ENCODE data around the gene PRPF31.
"Not testable (repeated sequence)": the region's sequence is repeated elsewhere in the genome, so short reads cannot be mapped to it uniquely, and the experiment has no call there.

PRPF31 gene

DNA sequence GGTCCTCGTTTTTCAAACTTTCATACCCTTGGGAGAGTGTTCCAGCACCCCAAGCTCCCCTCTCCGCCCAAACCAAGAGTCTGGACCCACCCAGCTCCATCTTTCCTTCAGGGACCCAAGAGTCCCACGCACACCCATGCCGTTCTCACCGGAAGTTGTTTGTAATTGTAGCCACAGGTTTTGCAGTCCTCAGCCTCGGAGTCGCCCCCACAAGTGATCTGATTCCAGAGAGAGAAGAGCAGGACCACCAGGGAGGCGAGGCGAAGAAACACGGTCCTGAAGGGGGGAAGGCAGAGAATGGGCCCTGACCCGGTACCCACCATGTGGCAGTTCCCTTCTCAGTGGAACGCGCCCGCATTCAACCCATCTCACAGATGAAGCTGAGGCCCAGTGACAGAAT is 47.3 kb downstream of the PRPF31 start:
- no peak for DNase-seq (ENCODE audit: low spot score)

DNA sequence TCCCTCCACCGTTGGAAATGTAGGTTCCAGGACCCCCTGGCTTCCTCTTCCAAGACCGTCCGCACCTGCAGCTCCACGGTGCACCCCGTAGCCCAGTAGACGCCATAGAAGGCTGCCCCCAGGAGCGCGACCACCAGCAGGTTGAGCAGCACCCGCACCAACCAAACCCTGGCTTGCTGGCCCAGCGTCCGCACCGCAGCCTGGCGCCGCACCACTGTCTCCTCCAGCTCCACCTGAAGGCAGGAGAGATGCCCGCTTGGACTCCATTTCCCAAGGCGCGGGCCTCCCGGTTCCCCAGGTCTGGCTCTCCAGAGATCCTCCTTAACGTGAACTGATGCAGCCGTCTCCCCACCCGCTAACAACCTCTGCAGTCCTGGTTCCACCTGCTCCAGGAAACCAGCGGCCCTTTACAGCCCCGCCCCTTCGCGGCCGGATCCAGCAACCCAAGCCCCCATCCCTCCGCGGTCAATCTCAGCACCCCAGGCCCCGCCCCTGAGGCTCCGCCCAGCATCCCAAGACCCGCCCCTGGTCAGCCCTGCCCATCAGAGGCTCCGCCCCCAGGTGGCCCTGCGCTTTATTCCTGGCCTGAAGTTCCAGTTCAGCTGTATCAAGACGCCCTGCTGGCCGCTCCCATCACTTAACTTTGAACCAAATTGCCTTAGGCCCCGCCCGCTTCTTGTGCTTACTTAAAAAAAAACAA is 49.0 kb downstream of the PRPF31 start:
- peak; percentile 56 for DNase-seq (ENCODE audit: low spot score)

DNA sequence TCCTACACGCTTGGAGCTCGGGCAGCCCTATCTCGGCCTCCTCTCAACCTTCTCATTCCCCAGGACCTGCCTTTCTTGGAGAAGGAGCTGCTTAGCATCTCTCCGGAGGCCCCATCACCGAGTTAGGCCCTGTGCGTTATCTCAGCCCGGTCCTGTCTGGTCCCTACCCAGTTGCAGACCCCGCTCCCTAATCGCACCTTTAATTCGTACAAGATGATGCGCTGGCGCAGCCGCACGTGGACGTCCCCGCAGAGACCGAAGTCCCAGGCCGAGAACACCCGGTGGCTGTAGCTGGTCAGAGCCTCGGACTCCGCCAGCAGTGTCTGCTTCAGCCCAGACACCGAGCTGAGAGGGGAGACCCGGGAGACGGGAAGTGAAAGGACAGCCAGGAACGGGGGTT is 49.7 kb downstream of the PRPF31 start:
- DNase-seq (ENCODE audit: low spot score) = no peak

DNA sequence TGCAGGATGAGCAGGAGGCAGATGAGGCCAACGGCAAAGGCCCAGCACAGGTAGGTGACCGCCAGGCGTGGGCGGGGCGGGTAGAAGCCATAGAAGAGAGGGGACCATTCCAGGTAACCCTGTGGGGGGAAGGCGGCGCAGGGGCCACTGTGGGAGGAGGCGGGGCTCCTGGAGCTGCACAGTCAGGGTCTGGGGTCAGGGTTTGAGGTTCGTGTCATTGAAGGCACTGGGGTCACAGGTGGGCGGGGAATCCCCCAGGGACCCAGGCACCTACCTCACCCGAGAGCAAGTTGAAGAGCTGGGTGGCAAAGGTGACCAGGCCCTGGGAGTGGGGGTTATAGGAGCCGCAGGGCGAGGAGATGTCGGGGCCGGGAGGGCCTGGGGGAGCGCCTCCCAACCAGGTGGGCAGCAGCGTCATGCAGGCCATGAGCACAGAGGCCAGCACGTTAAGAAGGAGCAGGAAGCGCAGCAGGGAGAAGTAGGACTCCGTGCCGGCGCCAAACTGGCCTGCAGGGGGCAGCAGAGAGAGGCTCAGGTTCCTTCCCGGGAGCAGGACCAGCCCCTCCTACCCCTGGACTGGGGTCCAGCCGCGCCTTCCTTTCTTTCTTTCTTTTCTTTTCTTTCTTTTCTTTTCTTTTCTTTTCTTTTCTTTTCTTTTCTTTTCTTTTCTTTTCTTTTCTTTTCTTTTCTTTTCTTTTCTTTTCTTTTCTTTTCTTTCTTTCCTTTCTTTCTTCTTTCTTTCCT is 52.8 kb downstream of the PRPF31 start:
- peak; percentile 84 for DNase-seq (ENCODE audit: low spot score)

DNA sequence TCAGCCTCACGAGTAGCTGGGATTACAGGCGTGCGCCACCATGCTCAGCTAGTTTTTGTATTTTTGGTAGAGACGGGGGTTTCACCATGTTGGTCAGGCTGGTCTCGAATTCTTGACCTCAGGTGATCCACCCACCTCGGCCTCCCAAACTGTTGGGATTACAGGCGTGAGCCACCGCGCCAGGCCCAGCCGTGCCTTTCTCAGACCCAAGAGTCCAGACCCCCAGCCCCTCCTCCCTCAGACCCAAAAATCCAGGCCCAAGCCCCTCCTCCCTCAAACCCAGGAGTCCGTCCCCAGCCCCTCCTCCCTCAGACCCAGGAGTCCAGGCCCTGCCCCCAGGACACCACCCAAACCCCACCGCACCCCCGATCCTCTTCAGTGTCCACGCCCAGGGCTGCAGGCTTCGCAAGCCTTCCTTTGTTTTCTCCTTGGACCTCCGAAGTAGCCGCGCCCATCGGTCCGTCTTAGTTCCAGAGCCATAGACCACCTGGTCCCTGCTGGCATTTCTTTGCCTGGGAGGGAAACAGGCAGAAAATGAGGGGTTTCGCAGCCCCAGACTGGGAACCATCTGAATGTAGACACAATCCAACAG is 53.7 kb downstream of the PRPF31 start:
- no peak for DNase-seq (ENCODE audit: low spot score)

DNA sequence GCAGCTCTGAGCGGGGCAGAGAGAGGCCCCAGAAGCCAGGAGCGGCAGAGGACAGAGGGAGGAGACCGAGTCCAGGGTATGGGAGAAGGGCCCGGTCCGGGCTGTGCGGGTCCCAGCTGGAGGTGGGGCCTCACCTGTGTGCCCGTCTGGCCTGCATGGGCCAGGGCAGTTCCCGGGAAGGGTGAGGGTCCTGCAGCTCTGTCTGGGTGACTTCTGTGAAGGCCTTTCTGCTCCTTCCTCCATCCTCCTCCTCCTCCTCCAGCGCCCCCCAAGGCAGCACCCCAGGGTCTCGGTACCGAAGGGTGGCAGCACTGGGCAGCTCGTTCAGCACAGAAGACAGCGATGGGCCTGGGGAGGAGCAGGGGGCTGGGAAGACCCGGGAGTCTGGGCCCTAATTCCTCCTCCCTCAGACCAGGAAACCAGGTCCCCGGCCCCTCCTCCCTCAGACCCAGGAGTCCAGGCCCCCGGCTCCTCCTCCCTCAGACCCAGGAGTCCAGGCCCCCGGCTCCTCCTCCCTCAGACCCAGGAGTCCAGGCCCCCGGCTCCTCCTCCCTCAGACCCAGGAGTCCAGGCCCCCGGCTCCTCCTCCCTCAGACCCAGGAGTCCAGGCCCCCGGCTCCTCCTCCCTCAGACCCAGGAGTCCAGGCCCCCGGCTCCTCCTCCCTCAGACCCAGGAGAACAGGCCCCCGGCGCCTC is 56.3 kb downstream of the PRPF31 start:
- not testable (repeated sequence) for DNase-seq (ENCODE audit: low spot score)

DNA sequence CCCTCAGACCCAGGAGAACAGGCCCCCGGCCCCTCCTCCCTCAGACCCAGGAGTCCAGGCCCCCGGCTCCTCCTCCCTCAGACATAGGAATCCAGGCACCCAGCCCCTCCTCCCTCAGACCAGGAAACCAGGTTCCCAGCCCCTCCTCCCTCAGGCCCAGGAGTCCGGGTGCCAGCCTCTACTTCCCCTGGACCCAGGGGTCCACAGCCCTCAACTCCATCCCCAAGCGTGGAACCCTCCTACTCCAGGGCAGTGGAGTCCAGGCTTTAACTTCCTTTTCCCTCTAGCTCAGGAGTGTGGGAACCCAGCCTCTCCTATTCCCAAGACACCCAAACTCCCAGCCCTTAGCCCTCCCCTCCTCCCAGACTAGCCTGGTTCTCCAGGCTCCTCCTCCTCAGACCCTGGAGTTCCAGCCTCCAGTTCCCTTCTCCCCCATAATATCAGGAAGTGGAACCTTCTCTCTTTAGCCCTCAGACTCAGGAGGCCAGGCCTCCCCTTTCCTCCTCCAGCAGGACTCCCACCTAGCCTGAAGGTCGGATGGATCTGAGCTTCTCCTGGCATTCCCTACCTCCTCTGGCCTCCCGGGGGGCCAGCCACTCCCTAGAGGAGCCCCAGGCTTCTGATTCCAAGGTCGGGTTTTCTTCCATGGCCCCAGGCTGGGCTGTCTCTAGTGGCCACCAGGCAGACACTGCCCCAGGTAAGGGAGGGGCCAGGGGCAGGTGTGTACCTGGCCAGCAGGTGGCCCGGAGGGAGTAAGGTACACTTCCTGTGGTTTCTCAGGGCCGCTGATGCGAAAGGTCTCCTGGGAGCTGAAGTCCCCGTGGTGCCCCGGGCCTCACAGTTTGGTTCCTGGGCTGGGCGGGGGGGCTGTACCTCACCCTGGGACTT is 57.2 kb downstream of the PRPF31 start, which contains the start of gene TMC4:
Gene TMC4 (minus strand): TSS at position 690 of the 888 bp plus-strand sequence. CDS start 43 bp downstream, at position 647.
- DNase-seq (ENCODE audit: low spot score) = peak; percentile 84

DNA sequence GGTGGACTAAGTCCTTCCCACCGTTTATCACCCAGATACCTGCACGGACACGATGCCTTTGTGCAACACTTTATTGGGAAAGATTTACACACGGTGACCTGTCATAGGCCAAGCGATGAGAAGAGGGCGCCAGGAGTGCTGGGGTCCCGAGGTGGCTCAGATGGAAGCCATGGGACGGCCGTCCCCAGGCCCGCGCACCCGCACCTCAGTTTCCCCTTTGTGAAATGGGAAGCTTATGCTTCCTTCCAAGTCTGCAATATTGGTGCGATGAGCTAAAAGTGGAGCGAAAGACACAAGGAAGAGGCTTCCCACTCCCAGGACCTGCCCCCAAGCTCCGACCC is 57.8 kb downstream of the PRPF31 start:
- DNase-seq (ENCODE audit: low spot score) = no peak

DNA sequence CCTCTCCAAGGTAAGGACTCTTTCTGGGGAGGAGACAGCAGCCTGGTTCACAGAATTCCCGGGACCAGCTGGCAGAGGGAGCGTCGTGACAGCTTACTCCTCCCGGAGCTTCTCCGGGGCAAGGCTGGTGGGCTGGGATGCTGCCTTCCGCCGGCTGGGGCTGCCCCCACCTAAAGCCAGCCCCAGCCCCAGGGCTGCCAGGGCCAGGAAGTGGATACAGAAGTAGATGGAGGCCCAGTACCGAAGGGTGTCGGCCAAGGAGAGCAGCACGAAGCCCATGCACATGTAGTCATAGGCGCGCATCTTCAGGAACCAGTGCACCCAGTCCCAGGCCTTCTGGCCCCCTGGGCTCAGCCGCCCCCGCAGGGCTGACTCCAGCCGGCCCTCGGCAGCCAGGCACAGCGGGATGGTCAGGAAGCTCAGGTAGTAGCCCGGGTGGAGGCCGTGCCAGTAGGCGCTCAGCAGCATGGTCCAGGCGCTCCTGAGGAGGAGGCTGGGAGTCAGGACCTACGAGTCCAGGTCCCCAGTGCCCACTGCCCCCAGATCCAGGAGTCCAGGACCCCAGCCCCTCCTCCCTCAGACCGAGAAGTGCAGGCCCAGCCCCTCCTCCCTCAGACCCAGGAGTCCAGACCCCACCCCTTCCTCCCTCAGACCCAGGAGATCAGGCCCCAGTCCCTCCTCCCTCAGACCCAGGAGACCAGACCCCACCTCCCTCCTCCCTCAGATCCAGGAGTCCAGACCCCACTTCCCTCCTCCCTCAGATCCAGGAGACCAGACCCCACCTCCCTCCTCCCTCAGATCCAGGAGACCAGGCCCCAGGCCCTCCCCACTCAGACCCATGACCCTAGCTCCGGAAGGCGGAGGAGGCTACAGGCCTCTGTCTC is 58.6 kb downstream of the PRPF31 start:
- no peak for DNase-seq (ENCODE audit: low spot score)

DNA sequence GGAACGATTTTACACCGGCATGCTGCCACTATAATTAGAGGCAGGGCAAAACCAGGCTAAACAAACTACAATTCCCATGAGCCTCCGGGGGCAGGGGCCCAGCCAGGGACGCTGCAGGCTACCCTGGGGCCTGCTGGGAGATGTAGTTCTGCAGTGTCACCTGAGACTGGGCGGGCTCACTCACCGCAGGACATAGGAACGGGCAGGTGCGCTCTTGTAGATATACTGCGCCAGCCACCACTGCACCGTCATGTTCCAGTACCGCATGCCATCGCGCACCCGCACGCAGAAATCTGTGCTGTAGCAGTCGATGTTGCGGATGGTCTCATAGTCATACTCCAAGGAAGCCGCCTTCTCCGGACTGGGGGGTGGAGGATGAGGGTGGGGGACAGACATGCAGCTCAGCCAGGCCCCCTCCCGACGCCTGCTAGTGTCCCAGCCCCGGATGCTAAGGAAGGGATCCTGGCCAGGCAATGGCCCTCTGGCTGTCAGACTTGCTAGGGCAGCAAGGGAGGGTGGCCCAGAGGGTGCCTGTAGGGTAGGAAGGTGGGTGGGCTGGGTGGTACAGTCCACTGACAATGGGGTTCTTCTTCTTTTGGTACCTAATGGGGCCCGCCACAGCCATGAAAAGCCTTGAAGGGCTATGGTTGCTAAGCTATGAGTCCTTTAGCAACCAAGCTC is 63.2 kb downstream of the PRPF31 start:
- no peak for DNase-seq (ENCODE audit: low spot score)

DNA sequence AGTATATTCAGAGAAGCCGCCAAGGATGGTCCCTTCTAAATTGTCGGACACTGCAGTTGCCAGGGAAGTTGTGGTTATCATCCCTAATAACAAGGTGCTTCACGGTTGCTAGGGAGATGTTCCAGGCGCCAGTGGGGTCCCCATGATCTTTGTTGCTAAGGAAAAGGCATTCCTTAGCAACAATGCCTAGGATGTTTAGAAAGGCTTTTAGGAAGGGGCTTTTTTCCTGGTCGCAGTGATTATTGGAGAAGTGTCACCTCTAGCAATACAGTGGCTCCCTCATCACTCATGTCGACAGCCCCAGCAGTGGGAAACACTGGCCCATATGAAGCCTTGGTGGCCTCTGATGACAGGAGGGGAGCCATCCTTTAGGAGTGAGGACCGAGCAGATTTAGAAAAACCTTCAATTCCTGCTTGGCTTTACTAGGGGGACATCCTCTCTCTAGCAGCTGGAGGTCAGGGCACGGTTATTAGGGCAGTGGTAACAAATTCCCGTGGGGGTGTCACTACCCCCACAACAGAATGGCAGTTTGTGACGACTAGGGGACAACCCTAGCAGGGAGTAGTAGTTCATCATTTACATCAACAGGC is 63.8 kb downstream of the PRPF31 start:
- no peak for DNase-seq (ENCODE audit: low spot score)

DNA sequence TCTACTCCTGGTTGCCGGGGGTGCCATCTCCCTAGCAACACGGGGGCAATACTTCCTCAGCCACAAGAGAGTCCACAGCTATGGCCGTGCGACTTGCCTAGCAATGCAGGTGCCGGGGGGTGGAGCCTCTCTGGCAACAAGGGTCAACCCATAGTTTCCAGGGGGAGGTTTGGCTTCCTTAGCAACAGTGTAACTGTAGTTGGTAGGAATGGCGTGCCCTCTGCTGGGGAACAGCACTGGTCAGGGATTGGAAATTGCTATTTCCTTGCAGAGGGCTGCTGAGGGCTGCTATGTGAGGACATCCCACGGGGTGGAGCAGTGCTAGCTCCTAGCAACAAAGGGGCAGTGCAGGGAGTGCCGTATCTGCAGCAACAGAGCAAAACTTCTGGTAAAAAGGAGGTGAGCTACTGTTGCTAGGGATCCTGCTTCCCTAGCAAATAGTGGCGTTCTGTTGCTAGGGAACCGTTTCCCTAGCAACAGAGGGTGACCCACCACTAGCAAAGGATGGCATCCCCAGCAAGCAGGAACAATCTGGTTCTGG is 64.4 kb downstream of the PRPF31 start:
- peak; percentile 65 for DNase-seq (ENCODE audit: low spot score)

DNA sequence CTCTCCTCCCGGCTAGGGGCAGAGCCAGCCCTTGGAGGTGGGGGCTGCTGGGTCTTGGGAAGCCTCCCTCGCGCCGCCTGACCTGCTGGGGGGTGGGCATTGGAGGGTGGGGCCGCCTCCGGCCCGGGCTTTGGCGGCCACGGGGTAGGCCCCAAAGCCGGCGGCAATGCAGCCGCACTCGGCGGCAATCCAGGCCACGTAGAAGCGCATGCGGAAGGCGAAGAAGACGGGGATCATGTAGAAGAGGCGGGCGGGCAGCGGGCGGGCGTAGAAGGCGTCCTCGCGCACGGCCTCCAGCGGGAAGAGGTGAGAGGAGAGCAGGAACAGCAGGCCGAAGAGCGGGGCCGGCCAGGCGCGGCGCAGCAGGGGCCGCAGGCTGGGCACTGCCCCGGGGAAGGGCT is 65.1 kb downstream of the PRPF31 start:
- no peak for DNase-seq (ENCODE audit: low spot score)

Measured in kidney tubule cell (primary cell).